Effector CD4-positive, alpha-beta T cell (primary cell): ENCODE results near the gene MRTFA.

ENCODE experiments used
- DNase-seq: peaks from one replicate; pipeline ENCODE4 v3.0.0-alpha.2; 2020

Gene MRTFA

DNA sequence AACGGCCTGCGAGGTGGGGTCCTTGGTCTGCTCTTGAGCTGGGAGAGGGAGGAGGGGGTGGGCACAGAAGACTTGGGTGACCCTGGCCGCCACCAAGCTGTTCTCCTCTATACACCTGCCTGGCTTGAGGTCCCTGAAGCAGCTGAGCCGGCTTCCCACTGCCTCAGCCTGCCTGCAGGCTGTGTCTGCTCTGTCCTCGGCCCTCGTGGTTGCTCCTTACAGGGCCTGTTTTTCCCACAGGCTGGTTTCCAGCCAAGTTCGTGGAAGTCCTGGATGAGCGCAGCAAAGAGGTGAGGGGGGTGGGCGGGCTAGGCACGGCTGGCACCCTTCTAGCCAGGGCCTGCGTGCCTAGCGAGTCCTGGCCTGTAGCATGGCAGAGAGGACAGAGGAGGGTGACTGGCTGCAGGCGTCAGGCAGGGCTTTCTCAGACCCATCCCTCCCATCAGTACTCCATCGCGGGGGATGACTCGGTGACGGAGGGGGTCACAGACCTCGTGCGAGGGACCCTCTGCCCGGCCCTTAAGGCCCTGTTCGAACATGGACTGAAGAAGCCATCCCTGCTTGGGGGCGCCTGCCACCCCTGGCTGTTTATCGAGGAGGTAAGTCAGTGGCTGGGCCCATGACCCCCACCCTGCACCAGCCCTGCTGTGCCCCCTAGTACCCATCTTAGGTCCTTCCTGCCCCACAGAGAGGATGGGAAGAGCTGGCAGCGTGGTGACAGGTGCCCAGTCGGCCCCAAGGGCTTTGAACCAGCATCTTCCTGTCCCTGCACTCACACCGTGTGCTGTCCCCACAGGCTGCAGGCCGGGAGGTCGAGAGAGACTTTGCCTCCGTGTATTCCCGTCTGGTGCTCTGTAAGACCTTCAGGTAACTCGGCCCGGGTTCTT is 228.4 kb downstream of the MRTFA start:
- no peak for DNase-seq

DNA sequence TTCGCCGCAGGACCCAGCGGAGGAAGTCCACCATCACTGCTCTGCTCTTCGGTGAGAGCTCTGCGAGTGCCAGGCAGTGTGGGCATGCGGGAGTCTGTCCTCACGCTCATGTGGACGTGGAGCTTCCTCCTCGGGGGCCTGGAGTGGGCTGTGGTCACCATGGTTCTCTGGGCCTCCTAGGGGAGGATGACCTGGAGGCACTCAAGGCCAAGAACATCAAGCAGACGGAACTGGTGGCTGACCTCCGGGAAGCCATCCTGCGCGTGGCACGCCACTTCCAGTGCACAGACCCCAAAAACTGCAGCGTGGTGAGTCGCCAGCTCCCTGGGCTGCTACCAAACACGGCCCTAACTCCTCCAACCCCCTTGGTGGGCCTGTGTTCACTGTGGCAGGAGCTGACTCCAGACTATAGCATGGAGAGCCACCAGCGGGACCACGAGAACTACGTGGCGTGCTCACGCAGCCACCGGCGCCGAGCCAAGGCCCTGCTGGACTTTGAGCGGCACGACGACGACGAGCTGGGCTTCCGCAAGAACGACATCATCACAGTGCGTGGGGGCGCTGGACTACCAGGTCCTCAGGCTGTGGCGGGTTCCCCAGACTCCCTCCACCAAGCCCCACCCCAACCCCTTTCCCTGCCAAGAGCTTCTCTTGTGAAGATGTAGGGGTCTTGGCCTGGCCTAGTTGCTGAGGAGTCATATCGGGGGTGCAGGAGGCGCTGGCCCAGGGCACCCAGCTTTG is 229.3 kb downstream of the MRTFA start:
- DNase-seq, result no peak

DNA sequence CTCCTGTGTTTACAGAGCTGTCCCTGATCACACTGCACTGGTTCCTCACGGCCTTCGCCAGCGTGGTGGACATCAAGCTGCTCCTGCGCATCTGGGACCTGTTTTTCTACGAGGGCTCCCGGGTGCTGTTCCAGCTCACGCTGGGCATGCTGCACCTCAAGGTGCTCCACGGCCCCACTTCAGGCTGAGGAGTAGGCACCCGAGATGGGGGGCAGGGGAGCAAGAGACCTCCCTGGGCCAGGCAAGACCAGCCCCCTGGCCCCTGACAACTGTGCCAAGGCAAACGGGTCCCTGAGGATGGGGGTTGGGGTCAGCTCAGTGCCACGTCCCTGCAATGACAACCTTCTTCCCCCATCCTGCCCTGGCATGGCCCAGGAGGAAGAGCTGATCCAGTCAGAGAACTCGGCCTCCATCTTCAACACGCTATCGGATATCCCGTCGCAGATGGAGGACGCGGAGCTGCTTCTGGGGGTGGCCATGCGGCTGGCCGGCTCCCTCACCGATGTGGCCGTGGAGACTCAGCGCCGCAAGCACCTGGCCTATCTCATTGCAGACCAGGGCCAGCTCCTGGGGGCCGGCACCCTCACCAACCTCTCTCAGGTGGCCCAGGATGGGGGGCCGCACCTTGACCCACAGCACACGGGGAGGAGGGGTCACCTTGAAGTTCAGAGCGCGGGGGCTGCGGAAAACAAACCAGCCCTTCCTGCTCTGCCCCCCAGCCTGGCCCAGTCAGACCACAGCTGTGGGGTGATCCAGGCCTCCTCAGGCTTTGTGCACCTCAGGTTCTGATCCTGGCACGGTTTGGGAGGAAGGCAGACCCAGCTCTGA is 230.2 kb downstream of the MRTFA start:
- no peak for DNase-seq

- no peak for DNase-seq
Measured at GRCh38 chr22:40405178-40406062, 231.1 kb downstream of the MRTFA start.

DNA sequence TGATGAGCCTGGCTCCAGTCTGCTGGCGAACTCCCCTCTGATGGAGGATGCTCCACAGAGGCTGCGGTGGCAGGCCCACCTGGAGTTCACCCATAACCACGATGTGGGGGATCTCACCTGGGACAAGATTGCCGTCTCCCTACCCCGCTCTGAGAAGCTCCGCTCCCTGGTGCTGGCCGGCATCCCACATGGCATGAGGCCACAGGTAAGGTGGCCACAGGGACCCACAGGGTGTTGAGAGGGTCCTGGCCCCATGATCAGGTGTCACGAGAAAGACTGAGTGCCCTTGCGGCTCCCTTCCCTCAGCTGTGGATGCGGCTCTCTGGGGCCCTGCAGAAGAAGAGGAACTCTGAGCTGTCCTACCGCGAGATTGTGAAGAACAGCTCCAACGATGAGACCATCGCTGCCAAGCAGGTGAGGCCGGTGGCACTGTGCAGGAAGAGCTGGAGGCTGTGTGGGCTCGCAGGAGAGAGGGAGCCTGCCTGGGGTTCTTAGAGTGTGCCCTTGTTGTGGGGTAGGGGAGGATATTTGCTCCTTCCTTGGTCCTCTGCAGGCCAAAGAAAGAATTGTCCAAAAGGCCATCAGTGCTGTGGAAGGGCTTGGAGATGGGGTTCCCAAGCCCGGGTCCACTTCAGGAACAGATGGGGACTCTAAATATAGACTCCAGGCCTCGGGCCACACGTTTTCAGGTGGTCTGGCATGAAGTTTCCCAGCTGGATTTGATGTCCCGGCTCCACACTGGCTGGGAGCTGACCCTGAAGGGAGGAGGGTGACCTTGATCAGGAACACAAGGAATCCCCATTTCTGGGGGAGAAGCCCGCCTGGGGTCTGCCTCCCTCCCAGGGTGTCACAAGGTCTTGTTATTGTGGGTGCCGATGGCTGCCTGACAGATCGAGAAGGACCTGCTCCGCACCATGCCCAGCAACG is 232.0 kb downstream of the MRTFA start:
- no peak for DNase-seq

- DNase-seq, result no peak
Measured at GRCh38 chr22:40403651-40404050, 232.9 kb downstream of the MRTFA start.

DNA sequence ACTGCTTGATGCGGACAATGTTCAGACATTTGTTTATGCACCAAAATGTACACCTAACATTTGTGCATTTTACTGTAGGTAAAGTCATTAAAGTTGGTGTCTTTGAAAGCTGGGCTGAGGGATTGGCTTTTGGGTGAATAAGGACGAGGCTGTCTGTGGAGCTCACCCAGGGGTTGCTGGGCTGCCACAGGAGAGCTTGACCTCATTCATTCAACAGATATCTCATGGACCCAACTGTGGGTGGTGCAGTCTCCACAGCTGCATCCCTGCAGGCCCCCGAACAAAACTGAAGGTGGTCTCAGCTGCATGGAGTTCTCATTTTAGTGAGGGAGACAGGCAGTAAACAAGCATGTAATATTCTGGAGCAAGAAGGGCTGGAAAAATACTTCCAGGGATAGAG is 233.4 kb downstream of the MRTFA start:
- no peak for DNase-seq

GRCh38 chr22:40401981-40402406 is 234.5 kb downstream of the MRTFA start:
- no peak for DNase-seq

GRCh38 chr22:40401532-40401931 is 235.0 kb downstream of the MRTFA start:
- DNase-seq, result peak; percentile 42

DNA sequence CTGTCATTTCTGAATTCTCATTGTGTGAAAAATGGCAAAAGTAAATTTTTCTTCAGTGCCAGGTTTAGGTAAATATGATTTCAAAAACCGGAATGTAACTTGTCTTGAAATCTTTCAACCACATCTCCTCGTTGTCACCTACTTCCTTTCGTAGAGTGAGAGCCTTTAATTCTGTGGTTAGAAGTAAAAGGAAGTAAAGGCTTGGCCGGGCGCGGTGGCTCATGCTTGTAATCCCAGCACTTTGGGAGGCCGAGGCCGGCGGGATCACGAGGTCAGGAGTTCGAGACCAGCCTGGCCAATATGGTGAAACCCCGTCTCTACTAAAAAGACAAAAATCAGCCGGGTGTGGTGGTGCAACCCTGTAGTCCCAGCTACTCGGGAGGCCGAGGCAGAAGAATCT is 236.4 kb downstream of the MRTFA start:
- DNase-seq, result no peak

DNA sequence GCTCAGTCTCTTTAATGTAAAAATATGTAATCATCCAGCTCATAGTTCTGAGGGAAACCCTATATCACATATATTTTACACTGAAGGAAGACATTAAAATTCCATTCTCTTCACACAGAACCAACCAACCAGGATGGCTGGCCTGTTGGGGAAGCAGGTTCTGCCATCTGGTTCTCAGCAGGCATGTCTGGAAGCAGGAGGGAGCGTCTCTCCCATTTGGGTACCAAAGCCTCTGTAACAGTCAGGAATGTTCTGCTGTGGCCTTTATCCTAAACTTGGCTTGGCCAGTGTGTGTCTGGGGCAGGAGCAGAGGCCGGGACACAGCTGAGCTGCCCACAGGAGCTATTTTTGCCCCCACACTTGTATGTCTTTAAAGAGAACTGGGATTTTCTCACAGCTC is 236.9 kb downstream of the MRTFA start:
- DNase-seq, result no peak

GRCh38 chr22:40397396-40397795 is 239.1 kb downstream of the MRTFA start:
- DNase-seq, result no peak

DNA sequence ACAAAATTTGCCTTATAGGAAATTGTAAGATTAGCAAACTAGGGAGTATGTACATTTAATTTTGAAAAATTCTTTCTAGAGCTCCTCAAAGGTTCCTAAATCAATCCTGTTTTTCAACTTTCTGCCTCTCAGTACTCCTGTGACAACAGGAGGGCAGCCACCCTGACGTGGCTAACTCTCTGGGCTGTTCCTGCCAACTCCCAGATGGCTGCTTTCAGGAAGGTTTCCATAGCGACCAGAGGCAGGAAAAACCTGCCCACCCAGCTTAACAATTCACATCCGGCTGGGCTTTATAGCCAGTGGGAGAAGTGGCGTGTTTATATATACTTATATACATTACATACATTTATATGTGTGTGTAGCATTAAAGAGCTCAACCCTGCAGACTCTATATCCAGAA is 239.6 kb downstream of the MRTFA start:
- DNase-seq, result no peak

DNA sequence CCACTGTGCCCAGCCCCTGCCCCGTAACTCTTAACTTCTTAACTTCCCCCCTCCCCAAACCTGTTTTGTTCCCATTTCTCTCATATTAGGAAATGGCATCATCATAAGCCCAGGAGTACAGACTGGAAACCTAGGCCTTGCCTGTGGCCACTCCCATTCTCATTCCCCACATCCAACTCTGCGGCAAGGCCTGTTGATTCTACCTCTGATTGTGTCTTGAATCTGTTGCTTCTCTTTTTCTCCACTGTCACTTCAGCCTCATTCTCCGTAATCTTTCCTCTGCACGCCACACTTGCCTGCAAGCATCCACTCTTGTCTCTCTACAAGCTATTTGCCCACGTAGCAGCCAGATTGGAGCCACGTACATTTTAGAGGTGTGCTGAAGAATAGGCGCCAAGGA is 240.9 kb downstream of the MRTFA start:
- DNase-seq, result no peak

- DNase-seq, result no peak
Measured at GRCh38 chr22:40394607-40395006, 241.9 kb downstream of the MRTFA start.

DNA sequence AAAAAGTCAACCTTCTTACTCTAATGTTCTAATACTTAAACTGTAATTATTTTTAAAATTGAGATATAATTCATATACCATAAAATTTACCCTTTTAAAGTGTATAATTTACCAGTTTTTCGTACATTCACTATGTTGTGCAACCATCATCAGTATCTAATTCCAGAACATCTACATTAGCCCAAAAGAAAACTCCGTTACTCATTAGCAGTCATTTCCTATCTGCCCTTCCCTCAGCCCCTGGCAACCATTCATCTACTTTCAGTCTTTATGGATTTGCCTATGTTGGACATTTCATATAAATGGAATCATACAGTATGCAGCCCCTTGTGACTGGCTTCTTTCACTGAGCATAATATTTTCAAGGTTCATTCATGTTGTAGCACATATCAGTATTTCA is 243.9 kb downstream of the MRTFA start:
- DNase-seq, result no peak

GRCh38 chr22:40391417-40391816 is 245.1 kb downstream of the MRTFA start:
- DNase-seq, result no peak

GRCh38 chr22:40388231-40388630 is 248.3 kb downstream of the MRTFA start:
- DNase-seq, result no peak

DNA sequence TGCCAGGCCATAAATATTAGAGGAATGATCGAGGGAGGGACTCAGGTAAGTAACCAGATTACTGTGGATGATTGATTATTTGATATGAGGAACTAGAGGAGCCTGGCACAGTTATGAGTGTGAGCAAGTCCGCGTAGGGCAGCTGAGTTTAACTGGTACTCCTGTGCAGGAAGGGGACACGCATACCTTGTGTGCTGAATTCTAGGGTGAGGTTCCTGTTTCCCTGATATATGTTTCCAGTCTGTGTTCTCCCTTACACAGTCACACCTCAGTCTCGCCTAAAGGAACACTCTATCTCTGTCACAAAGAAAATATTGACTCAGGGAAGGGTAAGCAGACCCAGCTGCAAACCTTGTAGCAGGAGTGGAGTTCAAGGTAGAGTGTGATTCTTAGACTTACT is 248.8 kb downstream of the MRTFA start:
- no peak for DNase-seq

GRCh38 chr22:40385036-40385782 is 251.3 kb downstream of the MRTFA start:
- DNase-seq, result peak; percentile 14
